Suprapubic skin (tissue), 4 donors: ENCODE measurements around the gene OR10A6. TPM values are rescaled to one million over a fixed set of nuclear protein-coding genes. Genes with fewer than 3 reads are reported as not detected.

Experiments used
- DNase-seq, 2 donors: peaks; one replicate each; pipeline ENCODE4 v3.0.0-alpha.2; 2019; ENCODE audit warnings: low spot score in 2 of 2
- H3K27ac ChIP-seq: fragments of 200-600 bp; sonication (generic); one replicate; pipeline ENCODE4 v1.5.1; 2019
- H3K27me3 ChIP-seq: fragments of 200-600 bp; sonication (generic); one replicate; pipeline ENCODE4 v1.5.1; 2019
- H3K36me3 ChIP-seq: fragments of 200-600 bp; sonication (generic); one replicate; pipeline ENCODE4 v1.5.1; 2019
- H3K4me1 ChIP-seq: fragments of 200-600 bp; sonication (generic); one replicate; pipeline ENCODE4 v1.5.1; 2019
- H3K4me3 ChIP-seq: fragments of 200-600 bp; sonication (generic); one replicate; pipeline ENCODE4 v1.5.1; 2019; ENCODE audit warnings: mild to moderate bottlenecking
- H3K9me3 ChIP-seq: fragments of 200-600 bp; sonication (generic); one replicate; pipeline ENCODE4 v1.5.1; 2019
- CTCF ChIP-seq, 2 donors: fragments of 200-600 bp in 1 of 2; fragments of 450-650 bp in 1 of 2; sonication (generic) in 1 of 2; IDR thresholded peaks; one replicate each; pipeline ENCODE4 v1.5.1; 2016 to 2019; ENCODE audit warnings: antibody characterized with exemption in 2 of 2, mild to moderate bottlenecking in 1 of 2, moderate library complexity in 1 of 2
- EP300 ChIP-seq: sonication (generic); formaldehyde crosslinking; IDR thresholded peaks from one replicate; pipeline ENCODE4 v1.6.1; 2017; ENCODE audit warnings: antibody characterized with exemption
- POLR2A ChIP-seq, 2 donors: fragments of 450-650 bp; IDR thresholded peaks; one replicate each; pipeline ENCODE4 v1.6.1; 2017; ENCODE audit warnings: antibody characterized with exemption in 2 of 2, mild to moderate bottlenecking in 2 of 2, moderate library complexity in 2 of 2
- POLR2AphosphoS5 ChIP-seq, 3 donors: sonication (generic); formaldehyde crosslinking; IDR thresholded peaks; one replicate each; pipeline ENCODE4 v1.6.1; 2017; ENCODE audit warnings: antibody characterized with exemption in 3 of 3
- WGBS: methylation state at CpG from one replicate; pipeline ENCODE4 v1.1.5; 2018; 5-methylcytosine and 5-hydroxymethylcytosine counted together
- total RNA-seq, 4 donors: library from RNA; depleted of rRNA; stranded (reverse); fragments of >200 nt; gene quantifications; one replicate each; pipeline ENCODE4 v1.1.0, GENCODE V29; 2016

The OR10A6 gene
- total RNA-seq, 4 donors from 2014 or later, result 0.08 TPM; not detected in 3

GRCh38 chr11:7905549-7905948, 25.5 kb downstream of the OR10A6 start:
- TF ChIP-seq POLR2AphosphoS5 (IDR thresholded peaks at IDR 0.05), result no peak
- TF ChIP-seq EP300, result no peak
- TF ChIP-seq CTCF (IDR thresholded peaks at IDR 0.05), result no peak
- no peak for TF ChIP-seq POLR2A (IDR thresholded peaks at IDR 0.05)
- H3K27ac ChIP-seq, result peak overlapping the region; percentile 39
- peaks cover 22% of the 10 kb centered on the region for H3K4me1 ChIP-seq
- H3K4me3 ChIP-seq, result no peak overlapping the region
- no peaks in the 10 kb centered on the region for H3K27me3 ChIP-seq
- no peaks in the 10 kb centered on the region for H3K36me3 ChIP-seq
- 53% methylated on average over 9 of the region's 9 CpGs for WGBS
- DNase-seq, result no peak
- no peaks in the 10 kb centered on the region for H3K9me3 ChIP-seq

- no peak for DNase-seq
- Histone ChIP-seq H3K4me3 (no peak overlapping the region), H3K27ac (peak overlapping the region; percentile 39), H3K9me3 (no peaks in the 10 kb centered on the region), H3K27me3 (no peaks in the 10 kb centered on the region), H3K4me1 (peaks cover 16% of the 10 kb centered on the region), H3K36me3 (no peaks in the 10 kb centered on the region)
- WGBS, result 68% methylated on average over 3 of the region's 3 CpGs
- TF ChIP-seq POLR2AphosphoS5 (IDR thresholded peaks at IDR 0.05) (no peak), CTCF (IDR thresholded peaks at IDR 0.05) (no peak), EP300 (no peak), POLR2A (IDR thresholded peaks at IDR 0.05) (no peak)
These were observed 26.2 kb downstream of the OR10A6 start for GRCh38 chr11:7904917-7905316.

GRCh38 chr11:7903940-7904339, 27.1 kb downstream of the OR10A6 start:
- 29% methylated on average over 2 of the region's 2 CpGs for WGBS
- no peaks in the 10 kb centered on the region for H3K36me3 ChIP-seq
- H3K4me3 ChIP-seq, result no peak overlapping the region
- DNase-seq, result no peak
- TF ChIP-seq POLR2A (IDR thresholded peaks at IDR 0.05), result no peak
- TF ChIP-seq EP300, result no peak
- TF ChIP-seq CTCF (IDR thresholded peaks at IDR 0.05), result no peak
- TF ChIP-seq POLR2AphosphoS5 (IDR thresholded peaks at IDR 0.05), result no peak
- peaks cover 16% of the 10 kb centered on the region for H3K4me1 ChIP-seq
- H3K27ac ChIP-seq, result no peak overlapping the region
- no peaks in the 10 kb centered on the region for H3K27me3 ChIP-seq
- H3K9me3 ChIP-seq, result no peaks in the 10 kb centered on the region

GRCh38 chr11:7901319-7901854, 29.7 kb downstream of the OR10A6 start:
- Histone ChIP-seq H3K4me3 (no peak overlapping the region), H3K36me3 (no peaks in the 10 kb centered on the region), H3K4me1 (peaks cover 11% of the 10 kb centered on the region), H3K27me3 (no peaks in the 10 kb centered on the region), H3K27ac (peak overlapping the region; percentile 43), H3K9me3 (no peaks in the 10 kb centered on the region)
- 26% methylated on average over 3 of the region's 3 CpGs for WGBS
- TF ChIP-seq CTCF (IDR thresholded peaks at IDR 0.05), result no peak
- TF ChIP-seq POLR2A (IDR thresholded peaks at IDR 0.05), result no peak
- TF ChIP-seq POLR2AphosphoS5 (IDR thresholded peaks at IDR 0.05), result no peak
- no peak for TF ChIP-seq EP300
- no peak for DNase-seq

GRCh38 chr11:7900686-7901085, 30.4 kb downstream of the OR10A6 start:
- H3K27ac ChIP-seq, result peak overlapping the region; percentile 43
- WGBS, result 68% methylated on average over 4 of the region's 4 CpGs

More at GRCh38 chr11:7900686-7901085, 30.4 kb downstream of the OR10A6 start:
- no peak overlapping the region for H3K4me3 ChIP-seq
- no peaks in the 10 kb centered on the region for H3K9me3 ChIP-seq
- H3K36me3 ChIP-seq, result no peaks in the 10 kb centered on the region
- TF ChIP-seq POLR2A (IDR thresholded peaks at IDR 0.05), result no peak
- no peak for TF ChIP-seq CTCF (IDR thresholded peaks at IDR 0.05)
- no peaks in the 10 kb centered on the region for H3K27me3 ChIP-seq
- H3K4me1 ChIP-seq, result peaks cover 5% of the 10 kb centered on the region
- DNase-seq, result no peak
